HepG2 (cell line): Measurements from ENCODE around the gene C11orf16. TPM values are rescaled to one million over a fixed set of nuclear protein-coding genes. Genes with fewer than 3 reads are reported as not detected.

Source experiments
- ATAC-seq: fragments of 200-7000 bp; cut with Tn5 transposase; 3 replicates; pipeline ENCODE4 v1.9.1; 2020; ENCODE audit warnings: mild to moderate bottlenecking, moderate library complexity
- BruUV-seq: library from RNA; stranded (reverse); fragments of 400-500 nt; replicated peaks from 2 replicates; lab custom pipeline; 2021; lab: Mats Ljungman, UMichigan
- CTCF ChIA-PET: fragments of 300-600 bp; formaldehyde crosslinking; extraction: SDS; loops from one replicate; lab custom pipeline; 2021; ENCODE audit warnings: low total read pairs, inconsistent platforms, low intra/inter-chr PET ratio; lab: Yijun Ruan, JAX
- POLR2A ChIA-PET: fragments of 350-600 bp; sonication (Branson Sonifier 250); formaldehyde crosslinking; loops from one replicate; lab custom pipeline; 2020; ENCODE audit warnings: antibody characterized with exemption, inconsistent platforms; lab: Yijun Ruan, JAX
- DNase-seq: peaks from one replicate; pipeline ENCODE4 v3.0.0-alpha.2; 2015; ENCODE audit warnings: low spot score
- FAIRE-seq: peaks from 3 replicates; lab custom pipeline; 2011; peaks lifted over from hg19 to GRCh38; lab: Jason Lieb, UNC
- H2AFZ ChIP-seq: one replicate; pipeline ENCODE4 v1.6.1; 2011; ENCODE audit warnings: low read length, inconsistent platforms
- H3K27ac ChIP-seq: fragments of 300-600 bp; 3 replicates; pipeline ENCODE4 v1.8.0; 2011; ENCODE audit warnings: mixed run types, mild to moderate bottlenecking, mixed read lengths, low read length, inconsistent platforms; ENCODE audit not compliant: insufficient read depth; ENCODE audit errors: extremely low read length
- H3K27me3 ChIP-seq, 2 experiments: fragments of 200-600 bp in 1 of 2; 2 replicates in 1 of 2; 3 replicates in 1 of 2; pipeline versions ENCODE4 v1.6.0 to v1.8.0; 2011; ENCODE audit warnings: low read length in 2 of 2, mild to moderate bottlenecking in 2 of 2, moderate library complexity in 2 of 2, inconsistent platforms in 1 of 2; ENCODE audit not compliant: insufficient read depth in 2 of 2, control insufficient read depth in 1 of 2
- H3K36me3 ChIP-seq, 2 experiments: fragments of 200-600 bp in 1 of 2; replicated peaks in 1 of 2; 2 replicates in 1 of 2; 3 replicates in 1 of 2; pipeline versions ENCODE4 v1.5.1 to v1.8.0; 2011; ENCODE audit warnings: low read length in 2 of 2, inconsistent platforms in 1 of 2; ENCODE audit not compliant: insufficient read depth in 2 of 2, control insufficient read depth in 1 of 2
- H3K4me1 ChIP-seq: 2 replicates; pipeline ENCODE4 v1.5.1; 2012; ENCODE audit warnings: low read length, inconsistent platforms; ENCODE audit not compliant: insufficient read depth
- H3K4me2 ChIP-seq: 2 replicates; pipeline ENCODE4 v1.6.0; 2011; ENCODE audit warnings: low read depth, low read length, inconsistent platforms
- H3K4me3 ChIP-seq, 3 experiments: fragments of 200-600 bp in 1 of 3; sonication (generic), shearing (Covaris generic) in 1 of 3; replicated peaks in 1 of 3; 2 replicates each; pipeline ENCODE4 v1.5.1; 2011 to 2016; ENCODE audit warnings: low read length in 3 of 3, inconsistent platforms in 2 of 3, low read depth in 2 of 3, mild to moderate bottlenecking in 2 of 3, control low read depth in 1 of 3, mixed read lengths in 1 of 3; ENCODE audit not compliant: insufficient read depth in 1 of 3
- H3K79me2 ChIP-seq: one replicate; pipeline ENCODE4 v1.6.1; 2011; ENCODE audit warnings: low read length, inconsistent platforms; ENCODE audit not compliant: insufficient read depth
- H3K9ac ChIP-seq: 2 replicates; pipeline ENCODE4 v1.6.0; 2011; ENCODE audit warnings: mild to moderate bottlenecking, low read depth, low read length, inconsistent platforms; ENCODE audit not compliant: insufficient read depth
- H3K9me3 ChIP-seq: 2 replicates; pipeline ENCODE4 v1.5.1; 2012; ENCODE audit warnings: mild to moderate bottlenecking, low read length
- H4K20me1 ChIP-seq: 2 replicates; pipeline ENCODE4 v1.6.0; 2011; ENCODE audit warnings: inconsistent platforms, mild to moderate bottlenecking, low read length, moderate library complexity; ENCODE audit not compliant: insufficient read depth
- DR1 ChIP-seq: sonication (generic); formaldehyde crosslinking; IDR thresholded peaks from 2 replicates; pipeline ENCODE4 v1.8.0; 2021; ENCODE audit warnings: mild to moderate bottlenecking, missing genetic modification reagents, inconsistent platforms
- FOXP1 ChIP-seq, 2 experiments: fragments of 450-650 bp in 1 of 2; IDR thresholded peaks; 2 replicates each; pipeline ENCODE4 v1.6.1; 2017 to 2018; ENCODE audit warnings: antibody characterized with exemption in 1 of 2
- JUND ChIP-seq: sonication (generic); formaldehyde crosslinking; IDR thresholded peaks from 2 replicates; pipeline ENCODE4 v1.8.0; 2022; ENCODE audit warnings: mild to moderate bottlenecking, missing genetic modification reagents
- MEIS1 ChIP-seq: sonication (generic); formaldehyde crosslinking; IDR thresholded peaks from 2 replicates; pipeline ENCODE4 v1.9.0; 2021; ENCODE audit warnings: mild to moderate bottlenecking, missing genetic modification reagents, moderate library complexity, borderline replicate concordance
- PRPF4 ChIP-seq: fragments of 200-400 bp; formaldehyde crosslinking; IDR thresholded peaks from 2 replicates; pipeline ENCODE4 v1.6.1; 2016; ENCODE audit warnings: low read length, low read depth; ENCODE audit not compliant: poor library complexity, severe bottlenecking
- WIZ ChIP-seq: sonication (generic); formaldehyde crosslinking; IDR thresholded peaks from 2 replicates; pipeline ENCODE4 v1.5.1; 2020; ENCODE audit warnings: mild to moderate bottlenecking, missing genetic modification reagents
- ZNF335 ChIP-seq: sonication (generic); formaldehyde crosslinking; IDR thresholded peaks from 2 replicates; pipeline ENCODE4 v1.4.0; 2020; ENCODE audit warnings: missing genetic modification reagents
- ZNF792 ChIP-seq: IDR thresholded peaks from 2 replicates; pipeline ENCODE4 v1.6.1; 2016
- WGBS: methylation state at CpG from one replicate; pipeline ENCODE4 v1.1.6; 2017; ENCODE audit warnings: low lambda C conversion rate; 5-methylcytosine and 5-hydroxymethylcytosine counted together
- in situ Hi-C: cut with HindIII; loops from 2 replicates; pipeline ENCODE4 v1.10.0; 2017; ENCODE audit warnings: low pct_unique_long_range_greater_than_20kb; ENCODE audit not compliant: extremely low pct_ligation_motif_present
- intact Hi-C: fragments of 100-400 bp; cut with micrococcal nuclease; formaldehyde crosslinking; loops from one replicate; pipeline ENCODE4 v1.10.0; 2022; ENCODE audit not compliant: unreplicated experiment
- polyA plus RNA-seq, 8 experiments: library from polyadenylated mRNA; depleted of rRNA in 3 of 8; stranded (reverse) in 7 of 8; unstranded in 1 of 8; fragments of >200 nt; fragmentation: Illumina TruSeq in 4 of 8; extraction: Trizol in 4 of 8; gene quantifications; 2 replicates each; pipeline versions ENCODE4 v1.2.1 to v1.2.3, GENCODE V29; 2011 to 2016; ENCODE audit warnings: low read depth in 4 of 8, missing spikeins in 1 of 8, mixed read lengths in 1 of 8; ENCODE audit not compliant: insufficient read depth in 1 of 8
- total RNA-seq, 5 experiments: library from RNA; depleted of rRNA; stranded (reverse); fragments of >200 nt; fragmentation: Illumina TruSeq; extraction: Trizol; gene quantifications; 2 replicates each; pipeline ENCODE4 v1.2.3, GENCODE V29; 2016; ENCODE audit warnings: low read depth in 1 of 5
- TF ChIP-seq, protein P1 (sequence below): sonication (generic); formaldehyde crosslinking; IDR thresholded peaks from 2 replicates; pipeline ENCODE4 v1.5.0; 2020; ENCODE audit warnings: mild to moderate bottlenecking, low read depth, missing genetic modification reagents, borderline replicate concordance
- TF ChIP-seq, protein P2 (sequence below): sonication (generic); formaldehyde crosslinking; IDR thresholded peaks from 2 replicates; pipeline ENCODE4 v1.8.0; 2022; ENCODE audit warnings: mild to moderate bottlenecking, missing genetic modification reagents
- TF ChIP-seq, protein P3 (sequence below): IDR thresholded peaks from 2 replicates; pipeline ENCODE4 v1.6.1; 2016; ENCODE audit warnings: low read depth, control low read depth
- TF ChIP-seq, protein P4 (sequence below): sonication (generic); formaldehyde crosslinking; IDR thresholded peaks from 2 replicates; pipeline ENCODE4 v1.4.0; 2020; ENCODE audit warnings: missing genetic modification reagents, borderline replicate concordance
- TF ChIP-seq, protein P5 (sequence below): sonication (generic); formaldehyde crosslinking; IDR thresholded peaks from 2 replicates; pipeline ENCODE4 v1.5.1; 2020; ENCODE audit warnings: missing genetic modification reagents, mild to moderate bottlenecking, borderline replicate concordance
- TF ChIP-seq, protein P6 (sequence below): sonication (generic); formaldehyde crosslinking; IDR thresholded peaks from 2 replicates; pipeline ENCODE4 v1.8.1; 2022; ENCODE audit warnings: mild to moderate bottlenecking, missing genetic modification reagents

Gene C11orf16
- total and polyA plus RNA-seq, 2 of the 13 experiments (the other 11 are each of a cell fraction or from before 2014, with no cell fraction given), result not detected

DNA sequence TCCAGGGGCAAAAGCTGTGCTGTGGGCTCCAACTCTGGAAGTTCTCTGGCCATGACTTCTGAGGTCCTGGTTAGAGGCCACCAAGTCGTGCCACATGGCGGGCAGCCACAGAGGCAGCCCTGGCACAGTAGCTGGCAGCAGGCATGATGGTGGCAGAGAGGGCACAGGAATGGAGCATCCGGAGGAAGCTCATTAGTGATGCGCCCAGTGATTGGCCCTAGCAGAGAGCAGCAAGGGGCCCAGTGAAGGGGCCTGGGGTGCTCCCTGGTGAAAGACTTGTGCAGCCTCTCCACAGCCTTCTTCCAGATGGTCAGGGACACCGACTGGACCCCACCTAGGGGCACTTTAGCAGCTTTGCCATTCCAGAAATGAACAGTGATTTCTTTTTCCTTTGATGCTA is 7.0 kb downstream of the C11orf16 start:
- H2AFZ ChIP-seq, result no peak overlapping the region
- no peak overlapping the region for H3K4me3 ChIP-seq
- CTCF ChIA-PET, result no interaction called here
- peaks cover 2 to 5% of the 10 kb centered on the region in 2 experiments; a peak in 3 of 5 replicates for H3K36me3 ChIP-seq
- H3K4me2 ChIP-seq, result no peak overlapping the region
- H3K9ac ChIP-seq, result no peak overlapping the region
- no TSS peak for BruUV-seq
- no peak for TF ChIP-seq WIZ
- no peak for TF ChIP-seq ZNF335 (CRISPR knock-in tag)
- TF ChIP-seq ZNF792 (CRISPR knock-in tag), result no peak
- TF ChIP-seq, protein P1, sequence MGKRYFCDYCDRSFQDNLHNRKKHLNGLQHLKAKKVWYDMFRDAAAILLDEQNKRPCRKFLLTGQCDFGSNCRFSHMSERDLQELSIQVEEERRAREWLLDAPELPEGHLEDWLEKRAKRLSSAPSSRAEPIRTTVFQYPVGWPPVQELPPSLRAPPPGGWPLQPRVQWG (CRISPR knock-in tag), result no peak
- TF ChIP-seq, protein P2, sequence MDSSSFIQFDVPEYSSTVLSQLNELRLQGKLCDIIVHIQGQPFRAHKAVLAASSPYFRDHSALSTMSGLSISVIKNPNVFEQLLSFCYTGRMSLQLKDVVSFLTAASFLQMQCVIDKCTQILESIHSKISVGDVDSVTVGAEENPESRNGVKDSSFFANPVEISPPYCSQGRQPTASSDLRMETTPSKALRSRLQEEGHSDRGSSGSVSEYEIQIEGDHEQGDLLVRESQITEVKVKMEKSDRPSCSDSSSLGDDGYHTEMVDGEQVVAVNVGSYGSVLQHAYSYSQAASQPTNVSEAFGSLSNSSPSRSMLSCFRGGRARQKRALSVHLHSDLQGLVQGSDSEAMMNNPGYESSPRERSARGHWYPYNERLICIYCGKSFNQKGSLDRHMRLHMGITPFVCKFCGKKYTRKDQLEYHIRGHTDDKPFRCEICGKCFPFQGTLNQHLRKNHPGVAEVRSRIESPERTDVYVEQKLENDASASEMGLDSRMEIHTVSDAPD, result no peak
- TF ChIP-seq, protein P3, sequence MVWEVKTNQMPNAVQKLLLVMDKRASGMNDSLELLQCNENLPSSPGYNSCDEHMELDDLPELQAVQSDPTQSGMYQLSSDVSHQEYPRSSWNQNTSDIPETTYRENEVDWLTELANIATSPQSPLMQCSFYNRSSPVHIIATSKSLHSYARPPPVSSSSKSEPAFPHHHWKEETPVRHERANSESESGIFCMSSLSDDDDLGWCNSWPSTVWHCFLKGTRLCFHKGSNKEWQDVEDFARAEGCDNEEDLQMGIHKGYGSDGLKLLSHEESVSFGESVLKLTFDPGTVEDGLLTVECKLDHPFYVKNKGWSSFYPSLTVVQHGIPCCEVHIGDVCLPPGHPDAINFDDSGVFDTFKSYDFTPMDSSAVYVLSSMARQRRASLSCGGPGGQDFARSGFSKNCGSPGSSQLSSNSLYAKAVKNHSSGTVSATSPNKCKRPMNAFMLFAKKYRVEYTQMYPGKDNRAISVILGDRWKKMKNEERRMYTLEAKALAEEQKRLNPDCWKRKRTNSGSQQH (CRISPR knock-in tag), result no peak
- TF ChIP-seq JUND (CRISPR knock-in tag), result no peak
- TF ChIP-seq, protein P4, sequence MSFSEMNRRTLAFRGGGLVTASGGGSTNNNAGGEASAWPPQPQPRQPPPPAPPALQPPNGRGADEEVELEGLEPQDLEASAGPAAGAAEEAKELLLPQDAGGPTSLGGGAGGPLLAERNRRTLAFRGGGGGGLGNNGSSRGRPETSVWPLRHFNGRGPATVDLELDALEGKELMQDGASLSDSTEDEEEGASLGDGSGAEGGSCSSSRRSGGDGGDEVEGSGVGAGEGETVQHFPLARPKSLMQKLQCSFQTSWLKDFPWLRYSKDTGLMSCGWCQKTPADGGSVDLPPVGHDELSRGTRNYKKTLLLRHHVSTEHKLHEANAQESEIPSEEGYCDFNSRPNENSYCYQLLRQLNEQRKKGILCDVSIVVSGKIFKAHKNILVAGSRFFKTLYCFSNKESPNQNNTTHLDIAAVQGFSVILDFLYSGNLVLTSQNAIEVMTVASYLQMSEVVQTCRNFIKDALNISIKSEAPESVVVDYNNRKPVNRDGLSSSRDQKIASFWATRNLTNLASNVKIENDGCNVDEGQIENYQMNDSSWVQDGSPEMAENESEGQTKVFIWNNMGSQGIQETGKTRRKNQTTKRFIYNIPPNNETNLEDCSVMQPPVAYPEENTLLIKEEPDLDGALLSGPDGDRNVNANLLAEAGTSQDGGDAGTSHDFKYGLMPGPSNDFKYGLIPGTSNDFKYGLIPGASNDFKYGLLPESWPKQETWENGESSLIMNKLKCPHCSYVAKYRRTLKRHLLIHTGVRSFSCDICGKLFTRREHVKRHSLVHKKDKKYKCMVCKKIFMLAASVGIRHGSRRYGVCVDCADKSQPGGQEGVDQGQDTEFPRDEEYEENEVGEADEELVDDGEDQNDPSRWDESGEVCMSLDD, result no peak
- TF ChIP-seq, protein P5, sequence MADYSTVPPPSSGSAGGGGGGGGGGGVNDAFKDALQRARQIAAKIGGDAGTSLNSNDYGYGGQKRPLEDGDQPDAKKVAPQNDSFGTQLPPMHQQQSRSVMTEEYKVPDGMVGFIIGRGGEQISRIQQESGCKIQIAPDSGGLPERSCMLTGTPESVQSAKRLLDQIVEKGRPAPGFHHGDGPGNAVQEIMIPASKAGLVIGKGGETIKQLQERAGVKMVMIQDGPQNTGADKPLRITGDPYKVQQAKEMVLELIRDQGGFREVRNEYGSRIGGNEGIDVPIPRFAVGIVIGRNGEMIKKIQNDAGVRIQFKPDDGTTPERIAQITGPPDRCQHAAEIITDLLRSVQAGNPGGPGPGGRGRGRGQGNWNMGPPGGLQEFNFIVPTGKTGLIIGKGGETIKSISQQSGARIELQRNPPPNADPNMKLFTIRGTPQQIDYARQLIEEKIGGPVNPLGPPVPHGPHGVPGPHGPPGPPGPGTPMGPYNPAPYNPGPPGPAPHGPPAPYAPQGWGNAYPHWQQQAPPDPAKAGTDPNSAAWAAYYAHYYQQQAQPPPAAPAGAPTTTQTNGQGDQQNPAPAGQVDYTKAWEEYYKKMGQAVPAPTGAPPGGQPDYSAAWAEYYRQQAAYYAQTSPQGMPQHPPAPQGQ (CRISPR knock-in tag), result no peak
- no peak for TF ChIP-seq DR1 (CRISPR knock-in tag)
- TF ChIP-seq, protein P6, sequence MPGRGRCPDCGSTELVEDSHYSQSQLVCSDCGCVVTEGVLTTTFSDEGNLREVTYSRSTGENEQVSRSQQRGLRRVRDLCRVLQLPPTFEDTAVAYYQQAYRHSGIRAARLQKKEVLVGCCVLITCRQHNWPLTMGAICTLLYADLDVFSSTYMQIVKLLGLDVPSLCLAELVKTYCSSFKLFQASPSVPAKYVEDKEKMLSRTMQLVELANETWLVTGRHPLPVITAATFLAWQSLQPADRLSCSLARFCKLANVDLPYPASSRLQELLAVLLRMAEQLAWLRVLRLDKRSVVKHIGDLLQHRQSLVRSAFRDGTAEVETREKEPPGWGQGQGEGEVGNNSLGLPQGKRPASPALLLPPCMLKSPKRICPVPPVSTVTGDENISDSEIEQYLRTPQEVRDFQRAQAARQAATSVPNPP (CRISPR knock-in tag), result no peak
- no peak for TF ChIP-seq MEIS1 (CRISPR knock-in tag)
- no peak for TF ChIP-seq PRPF4
- no peak for TF ChIP-seq FOXP1 (IDR thresholded peaks at IDR 0.05)
- TF ChIP-seq FOXP1 (CRISPR knock-in tag; IDR thresholded peaks at IDR 0.05), result no peak
- no peaks in the 10 kb centered on the region for H4K20me1 ChIP-seq
- POLR2A ChIA-PET, result interaction anchor here (0.9 to 1.5 kb wide), 2 partner anchors 10 to 14 kb away, joined by 3 to 6 read pairs; partner anchors contain the start of gene AKIP1
- intact Hi-C loops (no loop called here), in situ Hi-C loops (no loop called here)
- FAIRE-seq (no peak), DNase-seq (no peak), ATAC-seq (no peak)
- no peak overlapping the region for H3K27ac ChIP-seq
- peaks cover 7% of the 10 kb centered on the region; the same call in 1 of the 2 replicates for H3K4me1 ChIP-seq
- WGBS, result 95% methylated on average over 5 of the region's 5 CpGs
- no peaks in the 10 kb centered on the region for H3K79me2 ChIP-seq
- no peaks in the 10 kb centered on the region for H3K9me3 ChIP-seq
- H3K27me3 ChIP-seq, result no peaks in the 10 kb centered on the region
